Peyer's patch (tissue), 4 donors: ENCODE data around the gene WDR12.
"Not testable (repeated sequence)": the region's sequence is repeated elsewhere in the genome, so short reads cannot be mapped to it uniquely, and the experiment has no call there.

Source experiments
- CTCF ChIP-seq, 6 experiments: fragments of 450-650 bp in 4 of 6; fragments of 200-600 bp in 2 of 6; sonication (generic) in 1 of 6; IDR thresholded peaks; one replicate each; pipeline ENCODE4 v1.5.1; 2017 to 2019; ENCODE audit warnings: antibody characterized with exemption in 6 of 6, mild to moderate bottlenecking in 3 of 6, moderate library complexity in 1 of 6
- POLR2A ChIP-seq, 2 donors: fragments of 450-650 bp; IDR thresholded peaks; one replicate each; pipeline ENCODE4 v1.5.1; 2017; ENCODE audit warnings: antibody characterized with exemption in 2 of 2, mild to moderate bottlenecking in 2 of 2, moderate library complexity in 2 of 2

DNA sequence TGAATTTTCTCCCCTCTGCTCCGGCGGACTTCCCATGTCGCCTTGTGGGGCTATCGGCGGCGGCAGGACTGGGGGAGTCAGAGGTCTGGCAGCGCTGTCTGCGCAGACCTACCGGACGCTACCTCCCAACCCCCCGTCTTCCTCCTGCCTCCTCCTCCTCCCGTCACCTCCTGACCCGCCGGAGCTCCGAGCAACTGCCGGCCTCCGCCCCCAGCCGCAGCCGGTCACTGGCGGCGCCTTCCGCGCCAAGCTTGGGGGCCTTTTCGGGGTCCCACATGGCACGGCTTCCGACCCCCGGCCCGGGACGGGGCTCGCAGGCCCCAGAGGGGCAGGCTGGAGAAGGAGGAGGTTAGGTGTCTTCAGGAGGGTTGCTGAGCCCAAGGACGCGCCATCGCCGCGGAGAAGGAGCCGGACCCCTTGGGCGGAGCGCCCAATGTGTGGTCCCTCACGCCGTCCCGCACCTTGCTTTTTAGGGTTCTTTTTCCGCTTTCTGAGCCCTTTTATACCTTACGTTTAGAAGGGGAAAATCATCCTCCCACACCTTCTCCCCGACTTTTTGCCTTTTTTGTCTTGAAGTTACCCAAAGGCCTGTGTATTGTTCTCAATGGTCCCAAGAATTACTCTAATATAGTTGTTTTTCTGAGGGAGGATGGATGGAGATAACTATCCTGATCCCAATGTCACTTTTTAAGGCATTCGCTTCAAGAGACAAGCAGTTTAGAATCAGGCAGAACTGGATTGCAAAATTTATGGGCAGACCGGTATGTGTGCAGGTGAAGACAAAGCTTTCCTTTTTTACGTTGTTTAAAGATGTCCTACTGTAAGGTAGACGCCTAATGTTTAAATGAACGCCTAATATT lies 1.1 kb upstream of the WDR12 start:
- not testable (repeated sequence) for TF ChIP-seq CTCF, POLR2A (IDR thresholded peaks at IDR 0.05)
